NB4 (cell line): ENCODE data around the gene MCTP1.

Experiments used
- CTCF ChIP-seq: IDR thresholded peaks from one replicate; pipeline ENCODE4 v1.5.1; 2012; ENCODE audit warnings: low read depth, low read length
- MAX ChIP-seq: IDR thresholded peaks from 2 replicates; pipeline ENCODE4 v1.6.1; 2011; ENCODE audit warnings: low read depth, low read length
- MYC ChIP-seq: IDR thresholded peaks from 2 replicates; pipeline ENCODE4 v1.6.1; 2011; ENCODE audit warnings: low read depth, low read length
- POLR2A ChIP-seq: IDR thresholded peaks from 2 replicates; pipeline ENCODE4 v1.6.1; 2011; ENCODE audit warnings: mild to moderate bottlenecking; ENCODE audit not compliant: insufficient read length; ENCODE audit errors: extremely low read depth

DNA sequence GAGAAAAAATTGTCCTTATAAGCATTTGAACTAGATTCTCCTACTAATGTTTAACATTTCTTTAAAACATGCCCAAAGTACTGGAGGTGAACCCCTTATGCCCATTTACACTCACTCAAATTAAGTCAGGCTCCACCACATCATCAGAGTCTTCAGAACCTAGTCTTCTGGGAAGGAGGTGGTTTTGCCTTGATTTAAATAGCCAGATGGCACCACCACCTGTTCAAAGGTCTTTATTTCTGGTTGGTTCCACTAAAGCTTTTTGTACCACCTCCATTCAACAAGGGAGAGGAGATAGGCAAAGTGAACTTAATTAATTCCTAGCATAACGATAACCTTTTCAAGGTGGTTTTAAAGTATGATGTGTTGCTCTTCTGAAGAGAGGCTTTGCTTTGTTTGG is 476.9 kb downstream of the MCTP1 start:
- TF ChIP-seq POLR2A: no peak
- TF ChIP-seq CTCF: no peak
- TF ChIP-seq MYC: no peak
- TF ChIP-seq MAX: no peak
